GM21825 (cell line): ENCODE measurements around the gene UBAC1.

Experiments
- ATAC-seq: cut with Tn5 transposase; IDR thresholded peaks from one replicate; pipeline ENCODE4 v1.9.1; 2021; ENCODE audit warnings: mild to moderate bottlenecking, moderate library complexity; ENCODE audit not compliant: unreplicated experiment

The UBAC1 gene

DNA sequence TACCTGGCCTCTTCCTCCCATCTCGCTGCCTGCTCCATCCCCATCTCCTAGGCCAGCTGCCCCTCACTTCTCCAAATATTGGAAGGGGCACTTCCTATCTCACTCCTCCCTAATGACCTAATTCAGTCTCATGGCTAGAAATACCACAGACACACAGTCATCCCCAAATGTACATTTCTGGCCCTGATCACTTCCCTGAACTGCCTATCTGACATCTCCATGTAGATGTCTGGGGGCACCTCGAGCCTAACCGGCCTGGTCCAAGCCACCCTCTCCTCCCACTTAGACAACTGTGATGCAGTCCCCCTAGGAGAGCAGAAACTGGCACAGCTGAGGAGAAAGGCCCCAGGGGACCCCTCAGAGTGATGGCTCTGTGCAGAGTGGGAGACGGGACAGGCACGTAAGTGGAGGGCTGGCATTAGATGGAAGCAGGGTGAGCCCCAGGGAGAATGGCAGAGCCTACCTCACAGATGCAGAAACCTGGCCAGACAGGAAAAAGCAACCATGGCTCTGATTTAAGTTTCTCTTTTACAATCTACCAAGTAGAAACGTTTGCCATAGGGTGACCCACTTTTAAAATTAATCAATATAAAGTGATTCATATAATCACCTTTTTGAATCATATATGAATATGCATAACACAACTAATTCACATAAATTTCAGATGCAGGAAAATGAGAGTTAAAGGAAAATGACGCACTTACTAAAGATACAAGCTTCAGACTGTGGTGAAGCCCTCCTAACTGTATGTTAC is 75.9 kb downstream of the UBAC1 start:
- ATAC-seq, result no peak

- ATAC-seq, result no peak
These were observed 76.7 kb downstream of the UBAC1 start for GRCh38 chr9:135884328-135885035.

GRCh38 chr9:135883410-135884089 is 77.6 kb downstream of the UBAC1 start:
- no peak for ATAC-seq
